Measurements from ENCODE around the gene CCNH. TPM values are rescaled to one million over a fixed set of nuclear protein-coding genes. Genes with fewer than 3 reads are reported as not detected.

CCNH gene
- total RNA-seq, 1 experiment from 2014 or later, result 88.2 TPM

DNA sequence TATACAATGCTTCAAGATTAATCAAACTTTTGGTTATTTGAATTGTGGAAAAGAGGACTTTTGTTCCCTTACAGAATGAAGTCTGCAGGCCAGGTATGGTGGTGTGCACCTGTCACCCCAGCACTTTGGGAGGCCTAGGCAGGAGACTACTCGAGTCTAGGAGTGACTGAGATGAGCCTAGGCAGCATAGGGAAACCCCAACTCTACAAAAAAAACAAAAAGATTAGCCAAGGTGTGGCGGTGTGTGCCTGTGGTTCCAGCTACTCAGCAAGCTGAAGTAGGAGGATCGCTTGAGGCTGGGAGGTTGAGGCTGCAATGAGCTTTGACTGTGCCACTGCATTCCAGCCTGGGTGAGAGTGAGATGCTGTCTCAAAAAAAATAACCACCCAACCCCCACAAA lies 9.3 kb downstream of the CCNH start:
- DNase-seq (ENCODE audit: low read depth), result no peak

DNA sequence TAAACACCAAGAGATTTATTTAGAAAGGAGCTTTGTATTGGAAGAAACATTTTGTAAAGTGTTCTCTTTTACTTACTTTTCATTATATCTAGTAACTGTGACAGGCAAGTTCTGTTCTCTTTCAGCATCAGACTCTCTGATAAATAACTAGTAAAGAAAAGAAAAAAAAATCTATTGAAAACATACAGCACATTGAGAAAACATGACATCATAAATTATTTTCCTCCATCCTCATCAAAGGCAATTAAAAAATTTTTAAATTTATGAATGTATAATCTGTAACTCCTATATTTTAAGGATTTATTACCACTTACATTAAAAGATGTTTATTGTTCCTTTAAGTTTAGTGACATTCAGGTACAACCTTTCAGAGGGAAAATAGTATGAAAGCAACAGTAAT lies 11.1 kb downstream of the CCNH start:
- DNase-seq (ENCODE audit: low read depth), result no peak

DNA sequence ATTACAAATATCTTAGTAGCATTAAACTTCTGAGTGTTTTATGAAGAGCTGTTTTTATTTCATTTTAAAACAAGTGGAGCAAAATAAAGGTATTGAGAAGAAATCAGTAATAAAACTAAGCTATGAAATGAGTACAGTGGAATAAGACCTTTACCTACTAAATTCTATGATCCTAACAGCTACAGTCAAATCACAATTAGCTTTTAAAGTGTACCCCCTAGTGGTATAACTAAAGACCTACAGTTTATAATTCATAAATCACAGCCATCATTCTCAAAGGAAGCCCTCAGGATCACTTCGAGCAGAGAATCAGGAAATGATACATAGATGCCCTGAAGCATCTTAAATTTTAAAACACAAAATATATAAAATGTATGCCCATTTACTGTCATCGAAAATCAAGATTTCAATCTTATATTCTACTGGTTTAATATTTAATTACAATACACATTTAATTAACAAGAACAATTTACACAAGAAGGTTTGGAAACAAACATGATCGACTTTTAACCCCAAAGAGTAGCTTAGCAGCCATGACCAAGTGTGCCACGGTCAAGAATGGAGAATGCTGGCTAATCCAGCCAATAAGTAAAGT lies 12.3 kb downstream of the CCNH start:
- DNase-seq (ENCODE audit: low read depth), result peak; percentile 52

DNA sequence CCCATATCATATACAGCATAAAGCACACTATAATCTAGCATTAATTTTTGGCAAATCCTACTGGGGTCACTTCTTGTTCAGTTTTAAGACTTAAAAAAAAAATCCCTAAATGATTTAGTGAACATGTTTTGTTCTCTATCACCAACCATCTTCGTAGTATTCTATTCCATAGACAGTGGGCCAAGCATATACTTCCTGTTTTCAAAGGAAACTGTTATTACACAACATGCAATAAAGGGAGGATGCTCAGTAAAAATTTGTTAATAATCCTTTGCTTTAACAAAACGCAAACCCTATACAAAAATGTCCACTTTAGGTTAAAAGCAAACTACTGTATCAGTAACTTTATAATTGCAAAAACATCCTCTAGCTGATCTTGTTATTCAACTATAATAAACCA lies 13.0 kb downstream of the CCNH start:
- no peak for DNase-seq (ENCODE audit: low read depth)

DNA sequence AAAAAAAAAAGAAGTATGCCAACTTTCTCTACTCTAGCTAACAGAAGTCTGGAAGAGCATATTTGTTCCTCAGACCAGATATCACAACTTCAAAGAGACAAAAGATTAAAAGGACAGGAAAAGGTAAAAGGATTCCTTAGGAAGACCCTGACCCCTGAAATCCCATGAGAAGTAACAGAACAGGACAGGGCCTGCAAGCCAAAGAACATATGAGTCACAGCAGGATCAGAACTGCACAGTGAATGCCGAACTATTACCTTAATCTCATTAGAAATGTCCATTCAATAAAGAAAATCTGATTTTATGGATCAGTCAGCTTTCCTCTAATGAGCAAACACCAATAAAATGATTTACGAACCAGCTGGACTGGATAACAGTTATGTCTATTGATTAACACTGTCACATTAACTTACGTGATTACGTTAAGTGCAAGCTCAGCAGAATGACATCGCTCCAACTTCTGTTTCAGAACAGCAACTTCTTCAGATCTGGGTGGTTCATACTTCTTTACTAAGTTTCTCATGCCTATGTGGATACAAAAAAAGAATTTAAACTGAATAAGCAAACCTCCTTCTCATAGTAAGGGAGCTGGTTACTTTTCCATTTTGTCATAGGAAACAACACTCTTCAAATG lies 13.6 kb downstream of the CCNH start:
- no peak for DNase-seq (ENCODE audit: low read depth)

DNA sequence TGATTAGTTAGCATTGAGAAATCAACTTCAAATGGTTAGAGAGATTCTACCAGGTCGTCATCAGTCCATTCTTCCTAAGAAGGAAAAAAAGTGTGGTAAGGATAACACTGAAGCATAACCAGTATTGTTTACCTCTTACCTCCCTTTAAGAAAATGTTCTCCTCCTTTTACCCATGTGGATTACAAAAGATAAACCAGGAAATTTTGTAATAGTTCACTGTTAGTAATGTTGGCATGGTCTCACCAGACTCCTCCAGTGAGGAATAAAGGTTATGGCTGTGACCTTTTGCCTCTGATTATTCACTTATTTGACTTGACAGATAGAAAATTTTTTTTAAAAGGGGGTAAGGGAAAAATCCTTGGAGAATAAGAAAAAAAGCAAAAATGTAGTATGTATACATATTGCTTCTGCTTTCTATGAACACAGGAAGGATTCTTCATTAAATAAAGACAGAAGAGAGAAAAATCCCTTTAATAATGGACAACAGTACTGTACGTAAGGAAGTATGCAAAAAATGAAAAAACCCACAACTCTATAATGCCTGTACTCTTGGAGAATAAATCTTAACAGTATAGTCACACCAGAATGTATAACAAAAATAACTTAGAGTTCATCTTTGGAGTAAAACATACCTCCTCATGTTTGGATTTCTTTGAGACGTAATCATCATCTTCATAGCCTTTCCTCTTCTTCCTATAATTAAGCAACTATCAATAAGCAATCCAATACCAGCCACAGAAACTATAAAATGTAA lies 18.1 kb downstream of the CCNH start:
- peak; percentile 70 for DNase-seq (ENCODE audit: low read depth)

DNA sequence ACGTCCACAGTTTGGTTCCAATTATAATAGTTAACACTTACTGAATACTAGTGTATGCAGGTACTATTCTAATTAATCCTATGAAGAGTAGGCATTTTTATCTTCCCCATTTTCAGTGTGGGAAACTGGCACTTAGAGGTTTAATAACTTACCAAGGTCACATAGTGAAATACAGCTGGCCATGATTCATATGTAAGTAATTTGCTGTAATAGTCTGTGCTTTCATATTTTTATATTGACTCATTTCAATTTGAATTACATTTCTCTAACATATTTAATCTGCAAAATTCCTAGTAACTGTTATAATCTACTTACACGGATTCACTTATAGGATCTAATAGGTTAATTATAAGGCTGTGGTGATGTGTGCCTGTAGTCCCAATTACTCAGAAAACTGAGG lies 19.4 kb downstream of the CCNH start:
- DNase-seq (ENCODE audit: low read depth), result peak; percentile 78

DNA sequence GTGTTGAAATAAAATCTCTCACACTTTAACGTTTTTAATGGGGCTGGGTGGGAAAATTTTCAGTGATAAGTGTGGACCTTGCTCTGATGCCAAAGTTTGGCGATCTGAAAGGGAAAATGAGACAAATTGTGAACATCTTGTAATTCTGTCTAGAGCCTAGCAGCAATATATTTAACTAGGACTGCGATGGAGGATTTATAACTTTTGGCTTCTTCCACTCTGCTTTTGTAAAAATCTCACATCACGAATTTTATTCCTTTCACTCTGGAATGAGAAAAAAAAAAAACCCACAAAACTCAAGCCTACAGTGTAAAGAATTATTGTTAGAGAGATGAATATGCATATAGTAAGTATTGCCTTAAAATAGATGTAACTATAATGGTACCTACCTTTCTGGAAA lies 19.9 kb downstream of the CCNH start:
- DNase-seq (ENCODE audit: low read depth), result no peak

DNA sequence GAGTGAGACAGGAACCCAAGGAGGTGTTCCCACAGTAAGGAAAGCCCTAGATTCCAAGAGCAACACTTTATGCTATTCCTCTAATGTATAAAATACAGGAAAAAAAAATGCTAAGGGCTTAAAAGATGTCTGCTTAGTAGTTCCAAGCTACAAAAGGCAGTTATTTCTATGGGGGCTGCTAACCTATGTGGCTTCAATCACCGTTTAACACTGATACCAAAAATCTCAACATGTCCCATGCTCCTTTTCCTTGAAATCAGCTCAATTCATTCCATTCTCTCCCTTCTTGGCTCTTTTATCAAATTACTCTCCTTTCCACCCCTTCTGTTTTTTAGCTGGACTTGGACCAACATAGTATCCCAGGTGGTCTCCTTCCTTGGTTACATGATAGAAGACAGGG lies 20.6 kb downstream of the CCNH start:
- no peak for DNase-seq (ENCODE audit: low read depth)

DNA sequence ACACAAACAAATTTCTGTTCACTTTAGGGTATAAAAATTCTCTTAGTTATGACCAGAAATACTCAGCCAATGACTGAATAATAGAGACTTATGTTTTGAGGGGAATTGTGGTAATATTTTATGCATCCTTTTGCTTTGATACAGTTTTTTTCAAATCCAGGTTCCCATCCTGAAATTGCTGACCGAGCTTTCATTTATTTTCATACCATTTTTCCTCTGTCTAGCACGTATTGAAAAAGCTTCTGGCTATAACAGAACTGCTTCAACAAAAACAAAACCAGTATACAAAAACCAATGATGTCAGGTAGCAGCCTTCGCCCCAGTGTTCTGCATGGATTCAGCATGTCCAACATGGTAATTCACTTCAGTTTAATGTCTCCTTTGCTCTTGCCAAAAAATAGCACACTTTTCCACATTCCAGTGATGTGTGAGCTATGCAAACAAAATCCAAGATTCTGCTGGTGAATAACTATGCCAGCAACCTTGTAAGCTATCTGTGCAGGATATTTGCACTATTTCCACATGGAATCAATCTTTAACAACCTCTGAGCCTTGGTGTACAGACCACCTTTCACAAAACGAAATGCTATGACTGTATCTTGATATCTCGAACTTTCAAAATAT lies 22.0 kb downstream of the CCNH start:
- DNase-seq (ENCODE audit: low read depth), result no peak

DNA sequence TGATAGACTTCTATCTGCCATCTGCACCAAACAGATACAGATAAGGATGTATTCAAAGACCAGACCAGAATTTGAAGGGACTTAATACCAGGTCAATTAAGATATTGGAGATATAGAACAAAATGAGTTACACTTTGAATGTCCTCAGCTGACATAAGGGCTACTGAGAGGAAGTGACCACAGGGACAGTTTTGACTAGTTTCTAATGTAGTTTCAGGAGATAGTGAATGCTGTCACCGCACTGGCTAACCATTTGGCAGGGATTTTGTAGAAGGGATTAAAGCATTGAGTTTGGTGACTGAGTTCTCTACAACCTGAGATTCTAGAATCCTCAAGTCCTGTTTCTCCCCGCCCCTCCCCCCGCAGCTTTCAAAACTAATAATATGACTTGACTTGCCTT lies 22.7 kb downstream of the CCNH start:
- peak; percentile 6 for DNase-seq (ENCODE audit: low read depth)

DNA sequence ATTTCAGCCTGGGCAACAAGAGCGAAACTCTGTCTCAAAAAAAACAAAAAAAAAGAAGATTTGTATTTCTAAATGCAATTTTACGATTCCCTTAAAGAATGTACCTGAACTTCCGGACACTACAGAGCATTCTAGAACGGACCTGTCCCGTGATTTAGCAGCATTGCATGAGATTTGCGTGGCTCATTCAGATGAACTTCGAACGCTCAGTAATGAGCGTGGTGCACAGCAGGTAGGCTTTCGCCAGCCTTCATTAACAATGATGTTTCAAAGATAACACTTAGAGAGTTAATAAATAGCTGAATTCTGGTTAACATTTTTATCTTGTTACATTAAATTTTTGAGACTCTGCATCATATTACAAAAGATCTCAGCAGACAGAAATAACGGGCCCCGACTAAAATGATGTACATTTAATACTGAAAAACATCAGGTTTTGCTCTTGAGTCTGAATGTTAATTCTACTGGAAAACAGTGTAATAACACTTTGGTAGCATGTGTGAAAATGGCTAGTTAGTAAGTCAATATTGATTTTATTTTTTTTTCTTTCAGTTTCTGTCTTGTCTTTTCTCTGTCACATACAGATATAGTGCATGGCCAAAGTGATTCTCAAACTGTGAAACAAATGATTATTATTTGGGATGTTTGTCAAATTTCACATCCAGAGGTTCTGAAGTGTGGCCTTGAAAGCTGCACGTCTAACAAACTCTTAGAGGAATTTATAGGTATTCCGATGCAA lies 23.3 kb downstream of the CCNH start:
- DNase-seq (ENCODE audit: low read depth), result no peak

DNA sequence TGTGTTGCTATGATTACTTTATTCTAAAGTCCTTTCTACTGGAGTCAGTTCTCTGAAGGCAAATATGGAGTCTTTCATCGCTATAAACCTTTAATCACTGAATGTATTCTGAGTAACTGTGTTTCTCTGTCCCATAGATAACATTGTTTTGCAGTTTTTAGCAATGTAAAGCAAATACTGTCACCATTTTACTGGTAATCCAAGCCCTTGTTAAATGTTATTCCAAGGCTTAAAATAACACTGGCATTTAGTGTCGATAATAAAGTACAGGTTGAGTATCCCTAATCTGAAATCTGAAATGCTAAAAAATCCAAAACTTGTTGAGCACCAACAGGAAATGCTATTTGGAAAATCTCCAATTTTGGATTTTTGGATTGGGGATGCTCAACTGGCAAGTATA lies 24.6 kb downstream of the CCNH start:
- DNase-seq (ENCODE audit: low read depth), result no peak

DNA sequence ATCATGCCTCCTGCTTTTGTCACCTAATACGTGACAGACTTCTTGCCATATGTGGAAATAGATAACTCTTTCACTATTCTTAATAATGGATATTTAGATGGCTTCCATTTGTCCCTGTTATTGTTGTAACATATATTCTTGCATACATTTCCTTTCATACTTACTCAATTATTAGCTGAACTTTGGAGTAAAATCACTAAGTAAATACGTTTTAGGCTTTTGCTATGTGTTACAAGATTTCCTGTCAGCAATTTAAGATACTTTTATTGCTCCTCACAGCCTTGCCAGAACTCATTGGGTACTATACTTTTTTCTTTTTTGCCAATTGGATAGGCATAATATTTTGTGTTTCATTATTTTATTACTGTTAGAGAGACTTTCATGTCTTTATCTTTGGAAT lies 26.9 kb downstream of the CCNH start:
- no peak for DNase-seq (ENCODE audit: low read depth)

DNA sequence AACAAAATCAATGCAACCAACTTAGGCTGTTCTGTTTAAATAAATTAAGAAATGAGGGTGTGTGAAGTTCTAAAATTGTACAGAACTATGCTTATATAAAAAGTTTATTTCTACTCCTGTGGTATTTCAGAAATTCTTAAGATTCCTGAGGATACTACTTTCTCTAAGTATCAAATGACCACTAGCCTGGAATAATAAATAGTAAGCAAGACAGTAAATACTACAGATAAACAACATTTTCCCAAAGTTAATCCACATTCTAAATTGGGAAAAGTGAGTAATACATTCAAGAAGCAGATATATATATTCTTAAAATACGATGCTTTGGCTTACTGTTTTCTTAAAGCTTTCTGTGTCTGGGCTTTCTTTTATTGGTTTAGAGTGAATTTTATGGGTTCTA lies 29.5 kb downstream of the CCNH start:
- DNase-seq (ENCODE audit: low read depth), result peak; percentile 56

DNA sequence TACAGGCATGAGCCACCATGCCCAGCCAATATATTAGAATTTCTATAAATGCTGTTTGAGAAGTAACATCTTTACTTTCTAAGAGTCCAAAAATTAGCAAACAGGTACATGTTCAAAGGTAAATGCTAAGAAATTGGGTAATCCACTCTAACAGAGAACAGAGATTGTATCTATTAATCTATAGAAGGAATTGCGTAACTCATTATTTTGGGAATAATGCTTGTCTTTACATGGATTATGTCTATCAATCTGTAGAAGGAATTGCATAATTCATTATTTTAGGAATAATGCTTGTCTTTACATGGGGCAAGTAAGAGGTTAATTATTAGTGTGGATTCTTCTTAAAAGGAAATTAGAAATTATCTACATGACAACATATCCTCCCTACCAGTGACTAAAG lies 30.5 kb downstream of the CCNH start:
- DNase-seq (ENCODE audit: low read depth), result no peak

DNA sequence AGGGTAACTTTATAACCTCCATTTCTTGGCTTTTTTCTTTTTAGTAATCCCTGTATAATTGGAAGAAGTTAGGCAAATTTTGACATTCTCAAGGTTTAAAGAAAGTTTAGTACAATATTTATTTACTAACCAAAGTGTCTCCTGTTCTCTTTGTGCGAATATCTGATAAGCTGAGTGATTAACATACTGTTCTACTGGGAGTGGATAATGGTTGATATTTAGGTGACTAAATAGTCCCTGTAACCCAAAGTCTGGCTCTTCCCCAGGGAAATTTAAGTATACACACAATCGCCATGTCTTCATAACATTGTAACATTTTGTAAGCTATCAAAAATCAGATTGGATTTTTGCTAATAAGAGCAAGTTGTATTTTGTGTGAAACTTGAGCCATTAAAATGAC lies 40.0 kb downstream of the CCNH start:
- no peak for DNase-seq (ENCODE audit: low read depth)

DNA sequence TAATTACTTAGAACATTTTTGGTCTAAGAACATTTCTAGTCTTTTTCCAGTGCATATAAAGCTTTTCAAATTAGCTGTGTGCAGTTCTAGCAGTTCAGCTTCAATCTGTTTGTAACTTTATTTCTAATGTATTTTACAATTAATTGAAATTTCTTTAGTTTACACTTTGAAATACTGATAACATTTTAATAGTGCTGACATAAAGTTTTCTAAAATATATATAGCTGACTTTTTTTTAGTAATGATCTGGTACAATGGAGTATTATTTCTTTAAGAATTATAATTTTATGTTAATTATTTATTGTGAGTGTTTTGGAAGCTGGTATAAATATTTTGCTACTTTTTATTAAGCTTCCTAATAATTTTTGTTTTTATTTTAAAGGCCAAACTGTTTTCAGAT lies 43.3 kb downstream of the CCNH start:
- no peak for DNase-seq (ENCODE audit: low read depth)

DNA sequence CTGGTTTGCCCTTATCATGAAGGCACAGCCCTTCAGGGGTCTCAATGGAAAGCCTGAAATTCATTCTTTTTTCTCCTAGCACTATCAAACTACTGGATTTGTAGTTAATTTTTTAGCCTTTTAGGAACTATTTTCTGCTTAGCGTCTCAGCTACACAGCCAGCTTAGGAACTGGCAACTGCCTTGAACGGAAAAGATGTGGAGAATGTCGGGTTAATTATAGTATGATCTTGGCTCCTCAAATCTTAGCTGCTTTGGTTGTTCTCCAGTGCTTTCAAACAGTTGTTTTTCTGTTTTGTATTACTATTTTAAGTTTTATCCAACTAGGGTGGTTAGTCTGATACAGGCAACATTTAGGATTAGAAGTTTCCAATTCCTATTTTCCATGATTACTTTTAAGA lies 44.1 kb downstream of the CCNH start:
- no peak for DNase-seq (ENCODE audit: low read depth)

DNA sequence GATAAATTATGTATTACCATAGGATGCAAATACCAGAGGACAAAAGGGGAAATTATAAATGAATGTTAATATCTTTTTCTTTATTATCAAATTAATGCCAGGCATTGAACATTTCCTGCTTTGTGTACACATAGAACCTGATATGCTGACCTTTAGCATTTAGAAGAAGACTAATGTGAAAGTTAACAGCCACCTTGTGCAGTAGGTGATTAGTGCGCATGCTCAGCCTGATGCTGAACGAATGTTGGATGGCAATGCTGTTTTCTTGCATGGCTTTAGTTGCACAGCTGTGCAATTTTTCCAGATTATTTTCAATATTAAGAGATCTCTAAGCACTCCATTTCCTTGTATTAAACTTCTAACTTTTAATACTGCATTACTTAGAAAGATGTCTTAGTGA lies 45.5 kb downstream of the CCNH start:
- DNase-seq (ENCODE audit: low read depth), result no peak

DNA sequence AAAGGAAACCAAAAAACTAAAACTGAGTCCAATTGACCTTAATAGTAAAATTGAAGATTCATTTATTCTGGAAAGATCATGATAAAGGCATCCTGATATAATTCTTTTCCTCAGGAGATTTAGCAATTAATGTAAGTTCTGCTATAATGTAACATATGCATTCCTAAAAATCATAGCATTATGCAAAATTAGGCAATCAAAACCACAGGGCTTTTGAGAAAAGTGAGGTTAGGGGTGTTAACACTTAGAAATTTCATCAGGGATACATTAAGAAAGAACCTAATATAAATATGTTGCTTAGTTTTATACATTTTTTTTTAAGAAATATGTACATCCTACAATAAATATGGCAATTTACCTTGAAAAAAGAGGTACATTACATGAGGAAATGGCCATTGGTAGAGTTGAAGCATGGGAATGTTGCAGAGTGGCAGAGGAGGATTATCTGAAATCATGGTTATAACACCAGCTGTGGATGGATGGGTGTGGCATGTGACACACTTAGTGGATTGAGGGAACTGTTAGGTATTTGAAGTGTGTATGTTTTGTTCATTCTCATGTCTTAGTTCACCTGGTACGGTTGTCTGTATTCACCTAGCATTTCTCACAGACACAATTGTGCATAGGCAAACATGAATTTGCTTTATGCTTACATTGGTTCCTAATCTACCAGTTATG lies 51.1 kb downstream of the CCNH start:
- DNase-seq (ENCODE audit: low read depth), result no peak

DNA sequence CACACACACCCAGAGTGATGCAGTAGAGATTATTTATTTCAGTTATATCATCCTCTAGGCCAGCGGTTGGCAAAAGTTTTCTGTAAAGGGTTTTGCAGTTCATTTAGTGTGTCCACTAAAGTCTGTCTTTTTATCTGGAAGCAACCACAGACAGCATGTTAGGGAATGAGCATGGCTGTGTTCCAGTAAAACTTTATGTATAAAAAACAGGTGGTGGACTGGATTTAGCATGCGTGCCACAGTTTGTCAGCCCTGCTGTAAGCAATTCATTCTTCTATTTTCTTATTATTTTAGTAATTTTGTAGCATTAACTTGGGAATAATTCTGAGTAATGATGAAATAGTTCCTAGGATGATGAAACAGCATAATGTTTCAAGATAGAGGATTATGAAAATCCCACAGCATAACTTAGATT lies 51.7 kb downstream of the CCNH start:
- no peak for DNase-seq (ENCODE audit: low read depth)

Data from M059J (cell line).